ENCODE data around the gene TRAPPC3. TPM values are rescaled to one million over a fixed set of nuclear protein-coding genes. Genes with fewer than 3 reads are reported as not detected.
A peak's percentile ranks its signal among the peaks of the same experiment; 100 is the strongest.
"Not testable (repeated sequence)": the region's sequence is repeated elsewhere in the genome, so short reads cannot be mapped to it uniquely, and the experiment has no call there.

Gene TRAPPC3
- total RNA-seq, 1 donor from 2014 or later, result 68.5 TPM

DNA sequence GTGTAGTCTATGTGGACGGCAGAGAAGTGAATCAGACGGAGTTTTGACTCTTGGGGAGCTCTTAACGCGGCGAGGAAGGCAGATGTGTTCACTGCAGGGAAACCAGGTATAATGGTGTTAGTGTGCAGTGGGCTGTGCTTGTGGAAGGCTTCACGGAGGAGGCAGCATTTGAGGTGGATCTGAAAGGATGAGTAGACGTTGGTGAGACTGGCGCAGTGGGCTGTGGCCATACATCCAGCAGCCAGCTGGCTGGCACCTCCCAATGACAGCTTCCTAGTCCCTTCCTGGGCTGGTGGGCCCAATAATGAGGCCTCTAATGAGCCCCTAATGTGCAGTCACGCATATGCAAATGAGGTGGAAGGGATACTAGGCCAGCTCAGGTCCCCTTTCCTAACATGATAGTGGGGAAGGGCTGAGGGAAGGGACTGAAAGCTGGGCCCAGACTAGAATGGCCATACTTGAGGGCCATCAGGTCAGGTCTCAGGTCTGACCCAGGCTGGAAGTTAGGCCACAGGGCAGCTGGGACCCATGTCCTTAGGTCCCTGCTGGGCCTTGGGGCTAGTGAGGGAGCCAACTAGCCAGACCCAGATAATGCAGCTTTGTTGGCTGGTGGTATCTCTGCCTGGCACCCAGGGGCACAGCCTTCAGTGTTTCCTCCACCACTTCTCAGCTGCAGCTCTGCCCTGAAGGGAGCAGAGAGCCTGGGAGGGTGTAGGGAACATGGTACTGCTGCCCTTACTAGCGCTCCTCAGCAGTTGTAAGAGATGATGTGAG, 10.5 kb upstream of the TRAPPC3 start:
- Mint-ChIP-seq H3K9me3 (no peaks in the 10 kb centered on the region), H3K27ac (peak overlapping the region; percentile 98), H3K4me3 (no peak overlapping the region), H3K36me3 (peaks cover 4% of the 10 kb centered on the region), H3K27me3 (ENCODE audit: low read depth) (no peaks in the 10 kb centered on the region), H3K4me1 (peaks cover 59% of the 10 kb centered on the region)
- DNase-seq (ENCODE audit: low spot score in 2 of 2, unreplicated experiment in 2 of 2), result no peak
- TF ChIP-seq, protein P1, sequence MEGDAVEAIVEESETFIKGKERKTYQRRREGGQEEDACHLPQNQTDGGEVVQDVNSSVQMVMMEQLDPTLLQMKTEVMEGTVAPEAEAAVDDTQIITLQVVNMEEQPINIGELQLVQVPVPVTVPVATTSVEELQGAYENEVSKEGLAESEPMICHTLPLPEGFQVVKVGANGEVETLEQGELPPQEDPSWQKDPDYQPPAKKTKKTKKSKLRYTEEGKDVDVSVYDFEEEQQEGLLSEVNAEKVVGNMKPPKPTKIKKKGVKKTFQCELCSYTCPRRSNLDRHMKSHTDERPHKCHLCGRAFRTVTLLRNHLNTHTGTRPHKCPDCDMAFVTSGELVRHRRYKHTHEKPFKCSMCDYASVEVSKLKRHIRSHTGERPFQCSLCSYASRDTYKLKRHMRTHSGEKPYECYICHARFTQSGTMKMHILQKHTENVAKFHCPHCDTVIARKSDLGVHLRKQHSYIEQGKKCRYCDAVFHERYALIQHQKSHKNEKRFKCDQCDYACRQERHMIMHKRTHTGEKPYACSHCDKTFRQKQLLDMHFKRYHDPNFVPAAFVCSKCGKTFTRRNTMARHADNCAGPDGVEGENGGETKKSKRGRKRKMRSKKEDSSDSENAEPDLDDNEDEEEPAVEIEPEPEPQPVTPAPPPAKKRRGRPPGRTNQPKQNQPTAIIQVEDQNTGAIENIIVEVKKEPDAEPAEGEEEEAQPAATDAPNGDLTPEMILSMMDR (IDR thresholded peaks at IDR 0.05; ENCODE audit: unreplicated experiment), result no peak

DNA sequence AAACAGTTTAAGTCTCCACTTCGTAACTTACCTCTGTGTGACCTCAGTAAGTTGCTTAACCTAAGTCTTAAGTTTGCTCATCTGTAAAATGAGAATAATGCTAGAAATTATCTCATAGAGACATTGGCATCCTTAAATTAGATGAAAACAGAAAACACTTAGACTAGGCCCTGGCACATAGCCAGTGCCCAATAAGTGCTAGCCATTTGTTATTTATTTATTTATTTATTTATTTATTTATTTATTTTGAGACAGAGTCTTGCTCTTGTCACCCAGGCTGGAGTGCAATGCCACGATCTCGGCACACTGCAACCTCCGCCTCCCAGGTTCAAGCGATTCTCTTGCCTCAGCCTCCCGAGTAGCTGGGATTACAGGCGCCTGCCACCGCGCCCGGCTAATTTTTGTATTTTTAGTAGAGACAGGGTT, 9.6 kb upstream of the TRAPPC3 start:
- H3K36me3 Mint-ChIP-seq; H3K9me3 Mint-ChIP-seq; H3K27ac Mint-ChIP-seq; H3K27me3 Mint-ChIP-seq (ENCODE audit: low read depth); DNase-seq (ENCODE audit: low spot score in 2 of 2, unreplicated experiment in 2 of 2): not testable (repeated sequence)
- peak overlapping the region; percentile 81 for H3K4me3 Mint-ChIP-seq
- peaks cover 64% of the 10 kb centered on the region for H3K4me1 Mint-ChIP-seq

DNA sequence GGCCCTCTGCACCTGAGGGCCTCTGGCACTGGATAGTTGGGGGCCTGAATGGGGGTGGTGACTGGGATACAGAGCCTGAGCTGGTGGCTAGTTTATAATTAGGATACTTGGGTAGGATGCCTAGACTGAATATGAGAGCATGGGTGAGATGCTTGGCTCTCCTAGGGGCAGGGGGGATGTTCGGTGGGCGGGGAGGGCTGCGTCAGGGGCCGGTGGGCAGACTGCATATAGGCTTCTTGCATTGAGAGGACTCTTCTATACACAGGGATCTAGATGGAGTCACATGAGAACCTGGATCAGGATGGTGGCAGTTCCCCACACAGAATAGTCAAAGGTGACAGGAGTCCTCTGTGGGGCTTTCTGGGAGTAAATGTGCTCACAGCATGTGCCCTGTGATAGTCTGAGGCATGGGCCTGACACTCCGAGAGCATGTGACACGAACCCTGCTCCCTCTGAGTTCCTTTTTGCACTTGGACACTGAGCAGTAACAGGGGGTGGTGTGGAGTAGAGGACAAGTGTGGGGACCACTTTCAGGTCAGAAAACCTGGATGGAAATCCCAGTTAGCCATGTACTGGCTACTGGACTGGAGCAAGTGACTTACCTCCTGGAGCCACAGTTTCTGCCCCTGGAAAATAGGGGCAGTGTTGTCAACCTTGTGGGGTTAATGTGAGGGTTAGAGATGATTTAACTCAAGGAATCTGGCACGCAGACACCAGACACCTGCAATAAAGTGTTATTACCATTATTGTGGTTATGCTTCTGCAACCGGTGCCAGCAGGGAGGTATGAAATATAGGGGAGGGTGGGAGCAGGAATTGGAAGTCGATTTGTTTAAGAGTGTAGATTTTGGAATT, 8.9 kb upstream of the TRAPPC3 start:
- TF ChIP-seq, protein P1 (IDR thresholded peaks at IDR 0.05; ENCODE audit: unreplicated experiment), result no peak
- H3K27ac Mint-ChIP-seq, result peak overlapping the region; percentile 91
- DNase-seq (ENCODE audit: low spot score in 2 of 2, unreplicated experiment in 2 of 2), result no peak
- peaks cover 62% of the 10 kb centered on the region for H3K4me1 Mint-ChIP-seq
- H3K36me3 Mint-ChIP-seq, result no peaks in the 10 kb centered on the region
- no peaks in the 10 kb centered on the region for H3K9me3 Mint-ChIP-seq
- no peaks in the 10 kb centered on the region for H3K27me3 Mint-ChIP-seq (ENCODE audit: low read depth)
- peak overlapping the region; percentile 81 for H3K4me3 Mint-ChIP-seq

DNA sequence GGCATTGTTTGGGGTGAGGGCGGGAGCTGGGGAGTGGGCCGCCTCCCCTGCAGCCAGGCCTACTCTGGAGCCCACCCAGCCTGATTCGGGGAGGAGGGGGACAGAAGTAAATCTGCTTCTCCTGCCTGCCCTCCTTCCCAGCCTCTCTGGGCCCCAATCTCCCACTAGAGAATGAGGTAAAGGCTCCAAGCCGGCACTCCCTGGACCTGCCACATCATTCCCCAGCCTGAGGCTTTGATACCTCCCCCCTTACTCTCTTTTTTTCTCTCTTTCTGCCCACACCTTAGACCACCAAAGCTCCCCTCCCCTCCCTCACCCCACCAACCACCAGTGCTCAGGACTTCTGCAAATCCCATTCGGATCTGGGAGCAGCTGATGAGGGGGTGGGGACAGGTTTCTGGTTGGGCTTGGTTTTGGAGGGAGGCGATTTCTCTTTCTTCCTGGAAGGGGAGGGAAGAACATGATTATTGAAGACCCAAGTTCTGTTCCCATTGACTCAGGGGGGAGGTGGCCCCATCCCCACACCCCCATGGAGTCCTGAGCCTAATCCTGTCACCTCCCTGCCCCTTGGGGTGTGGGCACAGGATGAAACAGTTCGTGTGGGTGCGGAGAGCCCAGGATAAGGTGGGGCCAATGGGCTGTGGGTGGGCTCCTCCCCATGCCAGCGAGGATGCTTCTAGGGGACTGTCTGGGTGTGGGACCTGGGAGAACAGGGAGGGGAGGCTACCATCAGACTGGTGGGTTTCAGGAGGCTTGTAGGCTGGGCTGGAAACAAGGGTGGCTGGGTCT, 8.0 kb upstream of the TRAPPC3 start:
- peak overlapping the region; percentile 81 for H3K4me3 Mint-ChIP-seq
- H3K9me3 Mint-ChIP-seq, result no peaks in the 10 kb centered on the region
- H3K27me3 Mint-ChIP-seq (ENCODE audit: low read depth), result no peaks in the 10 kb centered on the region
- H3K27ac Mint-ChIP-seq, result peak overlapping the region; percentile 91
- no peak for DNase-seq (ENCODE audit: low spot score in 2 of 2, unreplicated experiment in 2 of 2)
- H3K36me3 Mint-ChIP-seq, result no peaks in the 10 kb centered on the region
- peaks cover 53% of the 10 kb centered on the region for H3K4me1 Mint-ChIP-seq
- TF ChIP-seq, protein P1 (IDR thresholded peaks at IDR 0.05; ENCODE audit: unreplicated experiment), result no peak

DNA sequence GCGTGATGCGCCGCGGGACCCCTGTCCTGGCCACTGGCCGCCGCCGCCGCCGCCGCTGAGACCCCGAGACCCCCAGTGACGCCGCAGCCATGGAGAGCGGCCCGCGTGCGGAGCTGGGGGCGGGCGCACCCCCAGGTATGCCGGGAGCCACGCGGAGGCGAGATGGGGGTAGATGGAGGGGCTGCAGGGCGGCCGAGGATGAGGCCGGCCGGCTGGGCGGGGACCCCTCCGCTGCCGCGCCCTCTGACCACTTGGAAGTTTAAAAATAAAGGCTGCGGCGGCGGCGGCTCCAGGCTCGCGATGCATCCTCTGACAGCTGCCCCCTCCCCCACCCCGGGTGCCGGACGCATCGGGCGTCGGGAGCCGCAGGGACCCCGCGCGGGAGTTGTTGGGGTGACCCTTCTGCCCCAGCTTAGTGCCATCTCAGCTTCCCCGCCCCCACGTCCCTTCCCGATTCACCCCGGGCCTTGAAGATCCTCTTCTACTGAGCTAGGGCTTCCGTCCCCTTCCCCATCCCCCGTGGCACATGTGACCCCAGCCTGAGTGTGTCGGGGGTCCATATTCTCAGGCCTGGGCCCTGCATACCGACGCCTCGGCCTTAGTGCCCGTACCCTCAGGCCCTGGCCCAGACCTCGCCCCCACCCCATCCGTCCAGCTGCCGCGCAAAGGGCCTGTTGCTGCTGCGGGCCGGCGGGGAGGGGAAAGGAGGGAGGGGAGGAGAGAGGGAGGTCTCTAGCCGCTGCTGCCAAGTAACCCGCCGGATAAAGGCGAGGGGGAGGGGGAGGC, 7.2 kb upstream of the TRAPPC3 start:
- H3K4me3 Mint-ChIP-seq, result peak overlapping the region; percentile 81
- H3K9me3 Mint-ChIP-seq, result no peaks in the 10 kb centered on the region
- H3K4me1 Mint-ChIP-seq, result peaks cover 51% of the 10 kb centered on the region
- DNase-seq (ENCODE audit: low spot score in 2 of 2, unreplicated experiment in 2 of 2), result peak in 1 of 2 experiments; percentile 73
- no peaks in the 10 kb centered on the region for H3K36me3 Mint-ChIP-seq
- H3K27ac Mint-ChIP-seq, result peak overlapping the region; percentile 91
- TF ChIP-seq, protein P1 (IDR thresholded peaks at IDR 0.05; ENCODE audit: unreplicated experiment), result no peak
- H3K27me3 Mint-ChIP-seq (ENCODE audit: low read depth), result no peaks in the 10 kb centered on the region
